Suppressor macrophage treated with lipopolysaccharide for 4 hours (primary cell): ENCODE measurements around the gene PANK4.
A peak's percentile ranks its signal among the peaks of the same experiment; 100 is the strongest.
"Not testable (repeated sequence)": the region's sequence is repeated elsewhere in the genome, so short reads cannot be mapped to it uniquely, and the experiment has no call there.

Source experiments
- DNase-seq: peaks from one replicate; pipeline ENCODE4 v3.0.0-alpha.2; 2020

The PANK4 gene

GRCh38 chr1:2558420-2558819 lies 32.0 kb upstream of the PANK4 start:
- no peak for DNase-seq

GRCh38 chr1:2557482-2558400 lies 31.3 kb upstream of the PANK4 start:
- no peak for DNase-seq

- peak; percentile 38 for DNase-seq
These were observed 30.5 kb upstream of the PANK4 start for GRCh38 chr1:2556678-2557481.

GRCh38 chr1:2556277-2556677 lies 29.9 kb upstream of the PANK4 start, which contains the start of gene TNFRSF14:
Gene TNFRSF14 (plus strand): TSS chr1:2556371. CDS start chr1:2556665, 294 bp downstream.
- DNase-seq: peak; percentile 89

GRCh38 chr1:2555634-2556276 lies 29.4 kb upstream of the PANK4 start:
- peak; percentile 95 for DNase-seq

- DNase-seq: peak; percentile 40
These were observed 28.4 kb upstream of the PANK4 start for GRCh38 chr1:2554621-2555387.

- no peak for DNase-seq
These were observed 27.6 kb upstream of the PANK4 start for GRCh38 chr1:2553871-2554620.

GRCh38 chr1:2553076-2553475 lies 26.7 kb upstream of the PANK4 start:
- DNase-seq: not testable (repeated sequence)

- no peak for DNase-seq
These were observed 25.8 kb upstream of the PANK4 start for GRCh38 chr1:2552189-2552588.

- not testable (repeated sequence) for DNase-seq
These were observed 25.1 kb upstream of the PANK4 start for GRCh38 chr1:2551544-2551943.

- not testable (repeated sequence) for DNase-seq
These were observed 24.0 kb upstream of the PANK4 start for GRCh38 chr1:2550309-2550861.

GRCh38 chr1:2549367-2550029 lies 23.1 kb upstream of the PANK4 start:
- not testable (repeated sequence) for DNase-seq

GRCh38 chr1:2548068-2548589 lies 21.7 kb upstream of the PANK4 start:
- peak; percentile 78 for DNase-seq

GRCh38 chr1:2547210-2548067 lies 21.0 kb upstream of the PANK4 start:
- DNase-seq: peak; percentile 61

- peak; percentile 84 for DNase-seq
These were observed 20.3 kb upstream of the PANK4 start for GRCh38 chr1:2546515-2547209.

- peak; percentile 76 for DNase-seq
These were observed 19.5 kb upstream of the PANK4 start for GRCh38 chr1:2545754-2546514.

- no peak for DNase-seq
These were observed 18.7 kb upstream of the PANK4 start for GRCh38 chr1:2544875-2545640.
